Kidney (tissue), 14 donors: ENCODE data around the gene CDK3. TPM values are rescaled to one million over a fixed set of nuclear protein-coding genes. Genes with fewer than 3 reads are reported as not detected.

ENCODE experiments used
- DNase-seq, 5 donors: peaks; one replicate each; pipeline ENCODE4 v3.0.0-alpha.2; 2013 to 2020
- FAIRE-seq: peaks from 2 replicates; lab custom pipeline; 2012; peaks lifted over from hg19 to GRCh38; lab: Jason Lieb, UNC
- H3K27ac ChIP-seq, 2 donors: one replicate each; pipeline ENCODE4 v1.7.0; 2013; ENCODE audit warnings: low read depth in 2 of 2, low read length in 2 of 2, inconsistent platforms in 1 of 2
- H3K27me3 ChIP-seq: one replicate; pipeline ENCODE4 v1.7.1; 2013; ENCODE audit warnings: low read length, inconsistent platforms; ENCODE audit not compliant: control insufficient read depth, insufficient read depth
- H3K36me3 ChIP-seq, 3 donors: one replicate each; pipeline versions ENCODE4 v1.7.0 to v1.7.1; 2013; ENCODE audit warnings: low read length in 3 of 3, control low read depth in 1 of 3, inconsistent platforms in 1 of 3; ENCODE audit not compliant: insufficient read depth in 3 of 3, control insufficient read depth in 2 of 3
- H3K4me1 ChIP-seq, 3 donors: one replicate each; pipeline versions ENCODE4 v1.7.0 to v1.7.1; 2013; ENCODE audit warnings: low read length in 3 of 3, inconsistent platforms in 1 of 3, low read depth in 1 of 3; ENCODE audit not compliant: control insufficient read depth in 2 of 3, insufficient read depth in 2 of 3
- H3K4me3 ChIP-seq, 3 donors: one replicate each; pipeline versions ENCODE4 v1.7.0 to v1.8.1; 2013; ENCODE audit warnings: low read length in 3 of 3, control low read depth in 1 of 3, inconsistent platforms in 1 of 3
- H3K9ac ChIP-seq, 3 donors: one replicate each; pipeline versions ENCODE4 v1.7.0 to v1.7.1; 2013; ENCODE audit warnings: low read length in 3 of 3, control low read depth in 1 of 3, inconsistent platforms in 1 of 3
- H3K9me3 ChIP-seq, 3 donors: one replicate each; pipeline versions ENCODE4 v1.7.0 to v1.7.1; 2013; ENCODE audit warnings: low read length in 3 of 3, control low read depth in 1 of 3, inconsistent platforms in 1 of 3; ENCODE audit not compliant: control insufficient read depth in 2 of 3, insufficient read depth in 1 of 3
- CTCF ChIP-seq: IDR thresholded peaks from 3 replicates; pipeline ENCODE4 v1.5.1; 2012; ENCODE audit warnings: mild to moderate bottlenecking, moderate library complexity, borderline replicate concordance; ENCODE audit not compliant: insufficient read depth; ENCODE audit errors: extremely low read depth
- intact Hi-C: fragments of 100-400 bp; cut with DNase I; formaldehyde crosslinking; loops from one replicate; pipeline ENCODE4 v1.11.1; 2022
- polyA plus RNA-seq: library from polyadenylated mRNA; stranded (reverse); fragments of 350-450 nt; fragmentation: Illumina TruSeq; extraction: RNeasy Lipid Tissue Mini Kit (QIAGEN cat#74804); gene quantifications from one replicate; pipeline ENCODE4 v1.2.3, GENCODE V29; 2014; ENCODE audit warnings: low read depth, low replicate concordance; ENCODE audit not compliant: insufficient read depth
- total RNA-seq: library from RNA; stranded (reverse); fragmentation: NEBNext Ultra II Directional; extraction: Animal tissue kit (Norgen Biotek cat#: 25700); gene quantifications from one replicate; pipeline ENCODE4 v1.2.1, GENCODE V29; 2021
- donor health status: control.
- donor health status: control.
- donor health status: control.
- donor health status: control.
- donor health status: control.
- donor health status: DM: yes; HTN: yes; CAD: no.
- donor health status: Normal renal cell carcinoma (clear cell type).

Gene CDK3
- total and polyA plus RNA-seq, 2 donors from 2014 or later: 7.1 to 7.4 TPM

GRCh38 chr17:76051561-76051960, 50.9 kb downstream of the CDK3 start:
- H3K9ac ChIP-seq: no peak overlapping the region
- H3K27me3 ChIP-seq: no peaks in the 10 kb centered on the region
- DNase-seq (peak in 2 of 5 donors; percentile 66 to 79), FAIRE-seq (no peak)
- TF ChIP-seq CTCF: no peak
- H3K27ac ChIP-seq: peak overlapping the region in 1 of 2 donors; percentile 37
- intact Hi-C loops: no loop called here
- no peaks in the 10 kb centered on the region for H3K9me3 ChIP-seq
- peaks cover 0 to 4% (median 2%) of the 10 kb centered on the region in 3 donors for H3K4me1 ChIP-seq
- peaks cover 12 to 41% (median 31%) of the 10 kb centered on the region in 3 donors for H3K36me3 ChIP-seq
- H3K4me3 ChIP-seq: no peak overlapping the region

GRCh38 chr17:76053246-76054111, 52.8 kb downstream of the CDK3 start:
- Histone ChIP-seq H3K36me3 (peaks cover 13 to 42% (median 33%) of the 10 kb centered on the region in 3 donors), H3K4me3 (no peak overlapping the region), H3K4me1 (peaks cover 0 to 4% (median 2%) of the 10 kb centered on the region in 3 donors), H3K9me3 (no peaks in the 10 kb centered on the region), H3K27ac (no peak overlapping the region), H3K9ac (no peak overlapping the region), H3K27me3 (no peaks in the 10 kb centered on the region)
- peak in 1 of 5 donors; percentile 9 for DNase-seq
- intact Hi-C loops: no loop called here
- TF ChIP-seq CTCF: no peak
- FAIRE-seq: no peak

GRCh38 chr17:76054112-76054476, 53.4 kb downstream of the CDK3 start:
- Histone ChIP-seq H3K36me3 (peaks cover 14 to 41% (median 36%) of the 10 kb centered on the region in 3 donors), H3K27me3 (no peaks in the 10 kb centered on the region), H3K4me1 (peaks cover 0 to 4% (median 2%) of the 10 kb centered on the region in 3 donors), H3K4me3 (no peak overlapping the region), H3K27ac (no peak overlapping the region), H3K9ac (no peak overlapping the region), H3K9me3 (no peaks in the 10 kb centered on the region)
- FAIRE-seq (no peak), DNase-seq (peak in 1 of 5 donors; percentile 12)
- no peak for TF ChIP-seq CTCF
- intact Hi-C loops: no loop called here

Other genes with a start within 250 kb of the CDK3 start
- 34.5 TPM for gene GALK1, start 235.7 kb upstream of the CDK3 start, total RNA-seq
- 105 TPM for gene GALK1, start 235.7 kb upstream of the CDK3 start, polyA plus RNA-seq
- 35.5 TPM for gene UNK, start 216.0 kb upstream of the CDK3 start, total RNA-seq
- 12.0 TPM for gene UNK, start 216.0 kb upstream of the CDK3 start, polyA plus RNA-seq
- 26.1 TPM for gene UNC13D, start 156.5 kb upstream of the CDK3 start, total RNA-seq
- 3.8 TPM for gene UNC13D, start 156.5 kb upstream of the CDK3 start, polyA plus RNA-seq
- 135 TPM for gene WBP2, start 145.5 kb upstream of the CDK3 start, total RNA-seq
- 151 TPM for gene WBP2, start 145.5 kb upstream of the CDK3 start, polyA plus RNA-seq
- gene TRIM47, start 122.3 kb upstream of the CDK3 start, total RNA-seq: 118 TPM
- 95.0 TPM for gene TRIM47, start 122.3 kb upstream of the CDK3 start, polyA plus RNA-seq
- gene TRIM65, start 103.9 kb upstream of the CDK3 start, total RNA-seq: 23.6 TPM
- gene TRIM65, start 103.9 kb upstream of the CDK3 start, polyA plus RNA-seq: 11.5 TPM
- 89.8 TPM for gene MRPL38, start 96.0 kb upstream of the CDK3 start, total RNA-seq
- 114 TPM for gene MRPL38, start 96.0 kb upstream of the CDK3 start, polyA plus RNA-seq
- gene FBF1, start 59.8 kb upstream of the CDK3 start, total RNA-seq: 11.5 TPM
- gene FBF1, start 59.8 kb upstream of the CDK3 start, polyA plus RNA-seq: 5.7 TPM
- gene ACOX1, start 21.7 kb upstream of the CDK3 start, total RNA-seq: 60.6 TPM
- gene ACOX1, start 21.7 kb upstream of the CDK3 start, polyA plus RNA-seq: 24.7 TPM
- gene TEN1, start 21.6 kb upstream of the CDK3 start, total RNA-seq: 21.3 TPM
- 40.8 TPM for gene TEN1, start 21.6 kb upstream of the CDK3 start, polyA plus RNA-seq
- 23.5 TPM for gene EVPL, start 26.5 kb downstream of the CDK3 start, total RNA-seq
- 11.1 TPM for gene EVPL, start 26.5 kb downstream of the CDK3 start, polyA plus RNA-seq
- 68.1 TPM for gene SRP68, start 71.7 kb downstream of the CDK3 start, total RNA-seq
- 52.7 TPM for gene SRP68, start 71.7 kb downstream of the CDK3 start, polyA plus RNA-seq
- gene GALR2, start 73.9 kb downstream of the CDK3 start, total RNA-seq: not detected
- gene GALR2, start 73.9 kb downstream of the CDK3 start, polyA plus RNA-seq: not detected
- gene ZACN, start 78.3 kb downstream of the CDK3 start, total RNA-seq: 0.22 TPM
- gene ZACN, start 78.3 kb downstream of the CDK3 start, polyA plus RNA-seq: not detected
- gene EXOC7, start 102.9 kb downstream of the CDK3 start, total RNA-seq: 143 TPM
- 83.2 TPM for gene EXOC7, start 102.9 kb downstream of the CDK3 start, polyA plus RNA-seq
- gene FOXJ1, start 140.4 kb downstream of the CDK3 start, total RNA-seq: 6.8 TPM
- gene FOXJ1, start 140.4 kb downstream of the CDK3 start, polyA plus RNA-seq: 3.4 TPM
- 4.8 TPM for gene RNF157, start 239.6 kb downstream of the CDK3 start, total RNA-seq
- 12.4 TPM for gene RNF157, start 239.6 kb downstream of the CDK3 start, polyA plus RNA-seq